Measurements from ENCODE around the gene RPTOR. TPM values are rescaled to one million over a fixed set of nuclear protein-coding genes. Genes with fewer than 3 reads are reported as not detected.

The RPTOR gene
- total RNA-seq, 6 donors from 2014 or later = 26.8 to 109 (median 36.8) TPM

DNA sequence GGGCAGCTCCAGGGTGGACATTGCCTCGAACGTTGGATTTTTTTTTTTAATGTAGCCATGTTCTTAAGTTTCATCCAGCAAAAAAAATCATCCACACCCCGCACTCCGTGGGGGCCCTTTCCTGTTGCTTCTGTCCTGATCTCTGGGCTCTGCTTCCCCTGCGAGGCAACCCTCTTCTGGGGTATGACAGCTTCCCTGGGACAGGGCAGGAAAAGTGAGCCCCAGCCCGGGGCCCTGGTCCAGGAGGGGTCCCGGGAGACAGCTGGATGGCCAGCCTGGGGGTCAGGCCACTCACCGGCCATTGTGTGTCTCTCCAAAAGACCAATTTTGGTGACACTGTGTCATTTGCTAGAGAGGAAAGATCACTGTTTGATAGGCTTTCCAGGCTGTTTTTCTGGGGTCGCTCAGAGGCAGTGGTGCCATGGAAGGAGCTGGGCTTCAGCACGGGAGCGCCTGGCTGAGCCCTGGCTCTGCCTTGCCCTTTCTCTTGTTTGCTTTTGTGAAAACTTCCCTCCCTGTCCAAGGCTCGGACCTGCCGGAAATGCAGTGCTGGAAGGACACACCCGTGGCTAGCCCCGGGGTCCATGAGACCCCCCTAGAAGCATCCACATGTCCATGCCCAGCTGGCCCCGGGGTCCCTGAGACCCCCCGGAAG is 406.0 kb downstream of the RPTOR start:
- H3K9me3 ChIP-seq = no peaks in the 10 kb centered on the region
- H3K36me3 ChIP-seq = peaks cover 0 to 64% (median 35%) of the 10 kb centered on the region in 4 donors
- H3K4me3 ChIP-seq = no peak overlapping the region
- peak in 1 of 2 donors; percentile 40 for DNase-seq
- H3K27ac ChIP-seq = no peak overlapping the region
- peaks cover 0 to 4% (median 0%) of the 10 kb centered on the region in 4 donors for H3K4me1 ChIP-seq
- no peaks in the 10 kb centered on the region for H3K27me3 ChIP-seq
- 92 to 95% methylated on average over 16 to 17 of the region's 17 CpGs for WGBS, 2 donors
- ATAC-seq (ENCODE audit: low FRiP score in 2 of 2) = no peak
- TF ChIP-seq POLR2AphosphoS5 (IDR thresholded peaks at IDR 0.05) = no peak
- TF ChIP-seq EP300 (IDR thresholded peaks at IDR 0.05) = no peak
- TF ChIP-seq POLR2A (IDR thresholded peaks at IDR 0.05) = no peak
- TF ChIP-seq, protein P1, sequence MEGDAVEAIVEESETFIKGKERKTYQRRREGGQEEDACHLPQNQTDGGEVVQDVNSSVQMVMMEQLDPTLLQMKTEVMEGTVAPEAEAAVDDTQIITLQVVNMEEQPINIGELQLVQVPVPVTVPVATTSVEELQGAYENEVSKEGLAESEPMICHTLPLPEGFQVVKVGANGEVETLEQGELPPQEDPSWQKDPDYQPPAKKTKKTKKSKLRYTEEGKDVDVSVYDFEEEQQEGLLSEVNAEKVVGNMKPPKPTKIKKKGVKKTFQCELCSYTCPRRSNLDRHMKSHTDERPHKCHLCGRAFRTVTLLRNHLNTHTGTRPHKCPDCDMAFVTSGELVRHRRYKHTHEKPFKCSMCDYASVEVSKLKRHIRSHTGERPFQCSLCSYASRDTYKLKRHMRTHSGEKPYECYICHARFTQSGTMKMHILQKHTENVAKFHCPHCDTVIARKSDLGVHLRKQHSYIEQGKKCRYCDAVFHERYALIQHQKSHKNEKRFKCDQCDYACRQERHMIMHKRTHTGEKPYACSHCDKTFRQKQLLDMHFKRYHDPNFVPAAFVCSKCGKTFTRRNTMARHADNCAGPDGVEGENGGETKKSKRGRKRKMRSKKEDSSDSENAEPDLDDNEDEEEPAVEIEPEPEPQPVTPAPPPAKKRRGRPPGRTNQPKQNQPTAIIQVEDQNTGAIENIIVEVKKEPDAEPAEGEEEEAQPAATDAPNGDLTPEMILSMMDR (IDR thresholded peaks at IDR 0.05) = no peak

DNA sequence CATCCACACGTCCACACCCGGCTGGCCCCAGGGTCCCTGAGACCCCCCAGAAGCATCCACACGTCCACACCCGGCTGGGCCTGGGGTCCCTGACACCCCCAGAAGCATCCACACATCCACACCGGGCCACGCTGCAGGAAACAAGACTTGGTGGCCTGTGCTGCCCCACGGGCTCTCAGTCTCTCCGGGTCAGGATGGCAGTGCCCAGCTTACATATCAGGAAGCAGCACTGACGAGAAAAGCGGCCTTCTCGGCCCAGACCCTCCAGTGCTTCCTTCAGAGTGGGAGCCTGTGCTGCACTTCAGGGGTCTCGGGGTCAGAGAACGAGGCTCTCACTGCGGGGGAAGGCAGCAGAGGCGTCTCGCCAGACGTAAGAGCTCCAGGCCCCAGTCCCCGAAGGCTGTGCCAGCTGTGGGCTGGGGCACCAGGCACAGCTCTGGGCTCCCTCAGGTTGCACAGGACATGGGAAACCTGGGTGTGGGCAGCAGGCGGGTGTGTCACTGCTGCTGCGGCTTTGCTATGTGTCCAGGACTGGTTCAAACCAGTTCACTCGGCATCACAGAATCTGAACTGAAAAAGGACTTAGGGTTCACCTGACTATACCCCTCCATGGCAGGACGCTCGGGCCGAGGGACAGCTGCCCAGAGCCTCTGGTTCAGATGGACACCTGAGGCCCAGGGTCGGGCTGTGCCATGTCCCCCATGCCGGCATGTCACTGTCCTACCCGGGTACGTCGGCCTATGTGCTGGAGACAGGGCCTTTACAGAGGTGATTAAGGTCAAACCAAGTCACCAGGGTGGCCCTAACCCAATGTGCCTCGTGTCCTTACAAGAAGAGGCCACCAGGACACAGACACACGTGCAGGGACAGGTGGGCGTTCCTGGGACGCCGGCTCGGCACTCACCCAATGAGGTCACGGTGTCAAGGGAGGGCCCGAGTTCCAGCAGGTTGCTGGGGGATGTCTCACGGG is 406.8 kb downstream of the RPTOR start:
- no peaks in the 10 kb centered on the region for H3K27me3 ChIP-seq
- no peak for ATAC-seq (ENCODE audit: low FRiP score in 2 of 2)
- peaks cover 0 to 56% (median 28%) of the 10 kb centered on the region in 4 donors for H3K36me3 ChIP-seq
- DNase-seq = peak in 1 of 2 donors; percentile 59
- TF ChIP-seq, protein P1 (IDR thresholded peaks at IDR 0.05) = no peak
- TF ChIP-seq POLR2A (IDR thresholded peaks at IDR 0.05) (no peak), EP300 (IDR thresholded peaks at IDR 0.05) (no peak), POLR2AphosphoS5 (IDR thresholded peaks at IDR 0.05) (no peak)
- WGBS, 2 donors = 90 to 93% methylated on average over 20 to 38 of the region's 38 CpGs
- peaks cover 0 to 4% (median 0%) of the 10 kb centered on the region in 4 donors for H3K4me1 ChIP-seq
- no peak overlapping the region for H3K27ac ChIP-seq
- no peak overlapping the region for H3K4me3 ChIP-seq
- H3K9me3 ChIP-seq = no peaks in the 10 kb centered on the region

DNA sequence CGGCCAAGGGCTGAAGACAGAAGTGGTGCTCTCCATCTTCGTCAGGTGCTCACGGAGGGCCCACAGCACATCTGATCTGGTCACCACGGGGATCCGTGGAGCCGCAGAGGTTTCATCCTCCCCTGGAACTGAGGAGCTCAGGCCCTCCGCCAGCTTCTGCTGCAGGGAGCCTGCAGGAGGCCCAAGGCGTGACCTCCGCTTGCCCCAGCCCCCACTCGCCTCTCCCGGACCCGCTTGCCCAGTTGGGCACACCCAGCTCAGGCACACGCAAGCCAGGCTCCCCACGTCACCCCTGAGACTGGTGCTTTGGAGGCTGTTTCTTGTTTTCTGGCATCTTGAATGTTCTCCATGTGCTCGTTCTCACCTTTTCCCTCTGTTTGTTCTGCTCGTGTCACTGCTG is 407.7 kb downstream of the RPTOR start:
- H3K36me3 ChIP-seq = peaks cover 0 to 54% (median 21%) of the 10 kb centered on the region in 4 donors
- 94 to 95% methylated on average over 16 of the region's 16 CpGs for WGBS, 2 donors
- H3K27me3 ChIP-seq = no peaks in the 10 kb centered on the region
- peak in 1 of 2 donors; percentile 71 for DNase-seq
- peaks cover 0 to 4% (median 0%) of the 10 kb centered on the region in 4 donors for H3K4me1 ChIP-seq
- no peaks in the 10 kb centered on the region for H3K9me3 ChIP-seq
- no peak overlapping the region for H3K4me3 ChIP-seq
- TF ChIP-seq POLR2A (IDR thresholded peaks at IDR 0.05) = no peak
- TF ChIP-seq POLR2AphosphoS5 (IDR thresholded peaks at IDR 0.05) = no peak
- no peak for TF ChIP-seq EP300 (IDR thresholded peaks at IDR 0.05)
- TF ChIP-seq, protein P1 (IDR thresholded peaks at IDR 0.05) = no peak
- H3K27ac ChIP-seq = no peak overlapping the region
- ATAC-seq (ENCODE audit: low FRiP score in 2 of 2) = no peak

DNA sequence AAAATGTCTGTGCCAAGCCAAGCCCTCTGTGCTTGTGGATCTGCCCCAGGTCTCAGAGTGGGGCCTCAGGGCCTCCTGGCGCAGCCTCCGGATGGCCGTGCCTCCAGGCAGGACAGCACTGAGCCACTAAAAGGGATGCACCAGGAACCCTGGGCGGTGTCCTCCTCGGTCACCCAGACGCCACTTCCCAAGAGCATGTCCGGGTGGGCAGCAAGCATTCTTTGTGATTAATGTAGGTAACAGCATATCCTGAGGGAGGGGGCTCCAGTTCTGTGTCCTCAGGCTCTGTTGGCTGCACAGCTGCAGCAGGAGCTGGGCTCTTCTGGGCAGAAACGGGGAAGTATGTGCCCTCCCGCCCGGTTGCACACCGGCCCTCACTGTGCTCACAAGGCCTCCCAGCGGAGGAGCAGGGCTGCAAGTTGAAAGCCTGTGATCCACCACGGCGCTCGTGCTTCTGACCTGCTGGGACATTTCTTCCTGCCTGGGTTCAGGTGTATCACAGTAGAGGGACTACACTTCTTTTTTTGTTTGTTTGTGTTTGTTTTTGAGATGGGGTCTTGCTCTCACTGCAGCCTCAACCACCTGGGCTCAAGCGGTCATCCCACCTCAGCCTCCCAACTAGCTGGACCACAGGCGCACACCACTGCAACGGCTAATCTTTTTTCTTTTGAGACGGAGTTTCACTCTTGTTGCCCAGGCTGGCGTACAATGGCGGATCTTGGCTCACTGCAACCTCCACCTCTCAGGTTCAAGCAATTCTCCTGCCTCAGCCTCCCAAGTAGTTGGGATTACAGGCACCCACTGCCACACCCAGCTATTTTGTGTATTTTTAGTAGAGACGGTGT is 409.1 kb downstream of the RPTOR start:
- WGBS, 2 donors = 93 to 94% methylated on average over 15 to 22 of the region's 22 CpGs
- H3K4me1 ChIP-seq = no peaks in the 10 kb centered on the region
- ATAC-seq (ENCODE audit: low FRiP score in 2 of 2) (no peak), DNase-seq (peak in 1 of 2 donors; percentile 48)
- H3K27me3 ChIP-seq = no peaks in the 10 kb centered on the region
- H3K9me3 ChIP-seq = no peaks in the 10 kb centered on the region
- TF ChIP-seq POLR2A (IDR thresholded peaks at IDR 0.05) (no peak), POLR2AphosphoS5 (IDR thresholded peaks at IDR 0.05) (no peak), EP300 (IDR thresholded peaks at IDR 0.05) (no peak)
- TF ChIP-seq, protein P1 (IDR thresholded peaks at IDR 0.05) = no peak
- peaks cover 0 to 46% (median 20%) of the 10 kb centered on the region in 4 donors for H3K36me3 ChIP-seq
- no peak overlapping the region for H3K27ac ChIP-seq
- no peak overlapping the region for H3K4me3 ChIP-seq

All from upper lobe of left lung (tissue), 6 donors.